MM.1S (cell line): ENCODE results near the gene TELO2.

ENCODE experiments used
- EZH2 ChIP-seq: fragments of 300-600 bp; sonication (generic); optimal IDR thresholded peaks from 2 replicates; pipeline ENCODE3; 2017; ENCODE audit warnings: low read depth, mild to moderate bottlenecking, antibody characterized with exemption, low read length, mixed read lengths
- TF ChIP-seq, protein P1 (sequence below): fragments of 300-600 bp; sonication (generic); IDR thresholded peaks from 2 replicates; pipeline ENCODE4 v1.5.1; 2016; ENCODE audit warnings: antibody characterized with exemption, low read length, mixed read lengths

DNA sequence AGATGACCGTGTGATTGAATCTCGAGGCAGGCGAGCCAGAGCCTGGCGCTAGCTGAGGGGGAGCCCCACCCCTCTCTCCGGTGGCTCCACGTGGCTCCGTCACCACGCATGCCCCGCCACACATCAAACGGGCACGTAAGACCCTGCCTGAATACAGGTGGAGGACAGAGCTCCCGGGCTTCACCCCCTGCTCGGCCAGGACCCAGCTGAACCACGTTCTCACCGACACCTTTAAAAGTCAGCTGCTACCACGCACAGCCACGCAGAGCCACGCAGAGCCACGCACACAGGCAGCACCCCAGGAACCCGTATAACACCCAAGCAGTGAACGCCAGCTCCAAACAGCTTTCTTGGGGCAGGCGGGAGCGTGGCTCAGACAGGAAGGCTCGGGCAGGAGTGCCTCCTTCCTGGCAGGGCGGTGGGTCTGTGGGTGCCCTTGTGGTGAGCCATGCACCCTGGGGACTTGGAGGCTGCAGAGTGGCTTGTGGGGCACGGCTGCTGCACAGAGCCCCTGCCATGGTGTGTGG, 44.7 kb downstream of the TELO2 start:
- TF ChIP-seq, protein P1, sequence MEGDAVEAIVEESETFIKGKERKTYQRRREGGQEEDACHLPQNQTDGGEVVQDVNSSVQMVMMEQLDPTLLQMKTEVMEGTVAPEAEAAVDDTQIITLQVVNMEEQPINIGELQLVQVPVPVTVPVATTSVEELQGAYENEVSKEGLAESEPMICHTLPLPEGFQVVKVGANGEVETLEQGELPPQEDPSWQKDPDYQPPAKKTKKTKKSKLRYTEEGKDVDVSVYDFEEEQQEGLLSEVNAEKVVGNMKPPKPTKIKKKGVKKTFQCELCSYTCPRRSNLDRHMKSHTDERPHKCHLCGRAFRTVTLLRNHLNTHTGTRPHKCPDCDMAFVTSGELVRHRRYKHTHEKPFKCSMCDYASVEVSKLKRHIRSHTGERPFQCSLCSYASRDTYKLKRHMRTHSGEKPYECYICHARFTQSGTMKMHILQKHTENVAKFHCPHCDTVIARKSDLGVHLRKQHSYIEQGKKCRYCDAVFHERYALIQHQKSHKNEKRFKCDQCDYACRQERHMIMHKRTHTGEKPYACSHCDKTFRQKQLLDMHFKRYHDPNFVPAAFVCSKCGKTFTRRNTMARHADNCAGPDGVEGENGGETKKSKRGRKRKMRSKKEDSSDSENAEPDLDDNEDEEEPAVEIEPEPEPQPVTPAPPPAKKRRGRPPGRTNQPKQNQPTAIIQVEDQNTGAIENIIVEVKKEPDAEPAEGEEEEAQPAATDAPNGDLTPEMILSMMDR, result no peak
- TF ChIP-seq EZH2, result no peak
